Effector memory CD4-positive, alpha-beta T cell (primary cell): ENCODE data around the gene UBXN6.

Experiments used
- DNase-seq, 3 donors: peaks; one replicate each; pipeline ENCODE4 v3.0.0-alpha.2; 2020
- H3K27ac ChIP-seq: 2 replicates; pipeline ENCODE4 v1.7.0; 2013; ENCODE audit warnings: mild to moderate bottlenecking, low read length, moderate library complexity; ENCODE audit not compliant: insufficient read depth, poor library complexity, severe bottlenecking
- H3K27me3 ChIP-seq: replicated peaks from 2 replicates; pipeline ENCODE4 v1.7.0; 2013; ENCODE audit warnings: mild to moderate bottlenecking, low read length; ENCODE audit not compliant: insufficient read depth, control insufficient read depth, poor library complexity, severe bottlenecking
- H3K36me3 ChIP-seq: 2 replicates; pipeline ENCODE4 v1.7.0; 2013; ENCODE audit warnings: mild to moderate bottlenecking, low read length, moderate library complexity; ENCODE audit not compliant: control insufficient read depth, insufficient read depth
- H3K4me1 ChIP-seq: 2 replicates; pipeline ENCODE4 v1.7.0; 2013; ENCODE audit warnings: low read length, mild to moderate bottlenecking; ENCODE audit not compliant: control insufficient read depth, insufficient read depth, poor library complexity, severe bottlenecking
- H3K4me3 ChIP-seq: 2 replicates; pipeline ENCODE4 v1.7.0; 2013; ENCODE audit warnings: low read length, low read depth, mild to moderate bottlenecking; ENCODE audit not compliant: insufficient read depth, poor library complexity, severe bottlenecking
- H3K9me3 ChIP-seq: 2 replicates; pipeline ENCODE4 v1.7.0; 2013; ENCODE audit warnings: mild to moderate bottlenecking, low read length, moderate library complexity; ENCODE audit not compliant: control insufficient read depth

The UBXN6 gene

GRCh38 chr19:4439243-4439642 is 18.4 kb downstream of the UBXN6 start:
- Histone ChIP-seq H3K9me3 (no peaks in the 10 kb centered on the region), H3K36me3 (no peaks in the 10 kb centered on the region), H3K4me3 (no peak overlapping the region), H3K27ac (no peak overlapping the region), H3K4me1 (no peaks in the 10 kb centered on the region), H3K27me3 (no peaks in the 10 kb centered on the region)
- no peak for DNase-seq

- DNase-seq = no peak
- Histone ChIP-seq H3K4me3 (no peak overlapping the region), H3K27ac (no peak overlapping the region), H3K4me1 (no peaks in the 10 kb centered on the region), H3K36me3 (no peaks in the 10 kb centered on the region), H3K27me3 (no peaks in the 10 kb centered on the region), H3K9me3 (no peaks in the 10 kb centered on the region)
These were observed 20.5 kb downstream of the UBXN6 start for GRCh38 chr19:4437103-4437502.

GRCh38 chr19:4436231-4436630 is 21.4 kb downstream of the UBXN6 start:
- no peak overlapping the region for H3K4me3 ChIP-seq
- H3K9me3 ChIP-seq = no peaks in the 10 kb centered on the region
- DNase-seq = no peak
- H3K4me1 ChIP-seq = no peaks in the 10 kb centered on the region
- no peak overlapping the region for H3K27ac ChIP-seq
- H3K36me3 ChIP-seq = no peaks in the 10 kb centered on the region
- H3K27me3 ChIP-seq = no peaks in the 10 kb centered on the region

GRCh38 chr19:4434391-4434790 is 23.2 kb downstream of the UBXN6 start:
- Histone ChIP-seq H3K36me3 (peaks cover 6% of the 10 kb centered on the region), H3K27ac (no peak overlapping the region), H3K27me3 (no peaks in the 10 kb centered on the region), H3K9me3 (no peaks in the 10 kb centered on the region), H3K4me1 (no peaks in the 10 kb centered on the region), H3K4me3 (no peak overlapping the region)
- DNase-seq = no peak

GRCh38 chr19:4432918-4433506 is 24.6 kb downstream of the UBXN6 start:
- H3K4me3 ChIP-seq = no peak overlapping the region
- DNase-seq = no peak
- H3K9me3 ChIP-seq = no peaks in the 10 kb centered on the region
- H3K27ac ChIP-seq = no peak overlapping the region
- H3K4me1 ChIP-seq = no peaks in the 10 kb centered on the region
- no peaks in the 10 kb centered on the region for H3K27me3 ChIP-seq
- peaks cover 6% of the 10 kb centered on the region for H3K36me3 ChIP-seq

- no peak for DNase-seq
- Histone ChIP-seq H3K9me3 (no peaks in the 10 kb centered on the region), H3K27ac (no peak overlapping the region), H3K27me3 (no peaks in the 10 kb centered on the region), H3K36me3 (peaks cover 6% of the 10 kb centered on the region), H3K4me3 (no peak overlapping the region), H3K4me1 (no peaks in the 10 kb centered on the region)
These were observed 25.6 kb downstream of the UBXN6 start for GRCh38 chr19:4431808-4432674.

- Histone ChIP-seq H3K4me1 (no peaks in the 10 kb centered on the region), H3K9me3 (no peaks in the 10 kb centered on the region), H3K36me3 (peaks cover 6% of the 10 kb centered on the region), H3K4me3 (no peak overlapping the region), H3K27me3 (no peaks in the 10 kb centered on the region), H3K27ac (no peak overlapping the region)
- no peak for DNase-seq
These were observed 26.3 kb downstream of the UBXN6 start for GRCh38 chr19:4431296-4431695.

GRCh38 chr19:4430760-4431159 is 26.8 kb downstream of the UBXN6 start:
- H3K27me3 ChIP-seq = no peaks in the 10 kb centered on the region
- H3K9me3 ChIP-seq = no peaks in the 10 kb centered on the region
- H3K27ac ChIP-seq = no peak overlapping the region
- DNase-seq = no peak
- H3K4me3 ChIP-seq = no peak overlapping the region
- peaks cover 6% of the 10 kb centered on the region for H3K36me3 ChIP-seq
- H3K4me1 ChIP-seq = no peaks in the 10 kb centered on the region

- Histone ChIP-seq H3K36me3 (peaks cover 6% of the 10 kb centered on the region), H3K27me3 (no peaks in the 10 kb centered on the region), H3K27ac (no peak overlapping the region), H3K4me1 (no peaks in the 10 kb centered on the region), H3K4me3 (no peak overlapping the region), H3K9me3 (no peaks in the 10 kb centered on the region)
- DNase-seq = no peak
These were observed 27.8 kb downstream of the UBXN6 start for GRCh38 chr19:4429771-4430171.

GRCh38 chr19:4429256-4429655 is 28.3 kb downstream of the UBXN6 start:
- Histone ChIP-seq H3K9me3 (no peaks in the 10 kb centered on the region), H3K4me3 (no peak overlapping the region), H3K36me3 (peaks cover 6% of the 10 kb centered on the region), H3K4me1 (no peaks in the 10 kb centered on the region), H3K27ac (no peak overlapping the region), H3K27me3 (no peaks in the 10 kb centered on the region)
- DNase-seq = no peak
